ENCODE results near the gene EI24.

DNA sequence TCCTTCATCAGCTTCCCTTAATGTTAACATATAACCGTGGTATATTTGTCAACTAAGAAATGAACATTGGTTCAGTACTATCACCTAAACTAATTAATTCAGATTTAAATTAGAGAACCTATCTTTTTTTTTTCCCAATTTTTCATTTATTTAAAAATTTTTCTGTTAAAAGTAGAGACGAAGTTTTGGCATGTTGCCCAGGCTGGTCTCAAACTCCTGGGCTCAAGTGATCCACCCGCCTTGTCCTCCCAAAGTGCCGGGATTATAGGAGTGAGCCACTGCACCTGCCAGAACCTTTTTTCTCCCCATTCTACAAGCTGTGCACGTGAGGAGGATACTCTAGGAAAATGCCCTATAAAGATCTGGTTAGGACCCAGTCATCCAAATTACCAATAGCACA, 3.6 kb downstream of the EI24 start:
- TF ChIP-seq, protein P1, sequence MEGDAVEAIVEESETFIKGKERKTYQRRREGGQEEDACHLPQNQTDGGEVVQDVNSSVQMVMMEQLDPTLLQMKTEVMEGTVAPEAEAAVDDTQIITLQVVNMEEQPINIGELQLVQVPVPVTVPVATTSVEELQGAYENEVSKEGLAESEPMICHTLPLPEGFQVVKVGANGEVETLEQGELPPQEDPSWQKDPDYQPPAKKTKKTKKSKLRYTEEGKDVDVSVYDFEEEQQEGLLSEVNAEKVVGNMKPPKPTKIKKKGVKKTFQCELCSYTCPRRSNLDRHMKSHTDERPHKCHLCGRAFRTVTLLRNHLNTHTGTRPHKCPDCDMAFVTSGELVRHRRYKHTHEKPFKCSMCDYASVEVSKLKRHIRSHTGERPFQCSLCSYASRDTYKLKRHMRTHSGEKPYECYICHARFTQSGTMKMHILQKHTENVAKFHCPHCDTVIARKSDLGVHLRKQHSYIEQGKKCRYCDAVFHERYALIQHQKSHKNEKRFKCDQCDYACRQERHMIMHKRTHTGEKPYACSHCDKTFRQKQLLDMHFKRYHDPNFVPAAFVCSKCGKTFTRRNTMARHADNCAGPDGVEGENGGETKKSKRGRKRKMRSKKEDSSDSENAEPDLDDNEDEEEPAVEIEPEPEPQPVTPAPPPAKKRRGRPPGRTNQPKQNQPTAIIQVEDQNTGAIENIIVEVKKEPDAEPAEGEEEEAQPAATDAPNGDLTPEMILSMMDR (IDR thresholded peaks at IDR 0.05): no peak
- no peak for TF ChIP-seq POLR2A (IDR thresholded peaks at IDR 0.05)

Data from Peyer's patch (tissue), 4 donors.